AML-193 (cell line): ENCODE data around the gene CFAP65.

Experiments used
- DNase-seq, 2 experiments: peaks; one replicate each; lab custom pipeline; 2025; lab: John Stamatoyannopoulos, UW

Gene CFAP65

DNA sequence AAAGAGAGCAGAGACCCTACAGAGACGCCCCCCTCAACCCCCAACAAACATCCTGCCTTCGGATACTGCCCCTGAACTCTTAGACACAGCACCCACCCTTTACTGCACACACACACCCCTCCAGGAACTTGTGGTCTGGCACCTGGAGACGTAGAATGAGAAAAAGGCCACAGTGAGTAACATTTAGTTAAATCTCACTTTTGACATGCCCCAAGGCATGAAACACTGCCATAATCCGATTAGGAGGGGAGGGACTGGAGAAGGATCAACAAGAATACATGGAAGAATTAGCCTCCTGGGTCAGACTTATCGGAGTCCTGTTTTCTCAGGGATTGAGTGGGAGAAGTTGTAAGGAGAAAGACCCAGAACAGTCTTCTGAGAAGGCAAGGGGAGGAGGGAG is 77.7 kb downstream of the CFAP65 start:
- no peak for DNase-seq

DNA sequence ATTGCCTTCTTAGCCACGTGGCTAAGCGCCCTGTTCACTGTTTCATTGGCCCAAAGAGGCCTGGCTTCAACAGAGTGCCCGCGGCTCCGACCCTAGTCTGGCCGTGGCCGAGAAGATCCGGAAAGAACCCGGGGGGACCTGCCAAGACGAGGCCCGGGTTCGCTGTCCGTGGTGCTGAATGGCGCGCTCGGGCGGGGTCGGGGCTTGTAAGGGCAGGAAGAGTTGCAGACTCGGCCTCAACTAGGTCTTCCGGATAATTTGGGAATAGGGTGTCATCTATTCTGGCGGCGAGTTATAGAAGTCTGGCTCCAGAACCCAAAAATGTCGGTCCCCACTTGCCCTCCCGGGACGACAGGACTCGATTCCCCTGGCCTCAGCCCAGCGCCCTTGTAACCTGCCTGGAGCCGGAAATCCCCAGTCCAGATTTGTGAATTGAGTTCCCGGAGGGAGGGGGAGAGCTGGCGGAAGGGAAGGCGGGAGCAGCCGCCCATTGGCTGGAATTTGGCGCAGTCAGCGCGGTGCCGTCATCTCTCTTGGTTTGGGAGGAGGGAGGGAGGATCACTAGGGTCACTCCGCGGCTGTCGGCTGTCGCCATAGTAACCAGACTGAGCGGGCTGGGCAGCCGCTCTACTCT is 78.3 kb downstream of the CFAP65 start:
- DNase-seq, result no peak

DNA sequence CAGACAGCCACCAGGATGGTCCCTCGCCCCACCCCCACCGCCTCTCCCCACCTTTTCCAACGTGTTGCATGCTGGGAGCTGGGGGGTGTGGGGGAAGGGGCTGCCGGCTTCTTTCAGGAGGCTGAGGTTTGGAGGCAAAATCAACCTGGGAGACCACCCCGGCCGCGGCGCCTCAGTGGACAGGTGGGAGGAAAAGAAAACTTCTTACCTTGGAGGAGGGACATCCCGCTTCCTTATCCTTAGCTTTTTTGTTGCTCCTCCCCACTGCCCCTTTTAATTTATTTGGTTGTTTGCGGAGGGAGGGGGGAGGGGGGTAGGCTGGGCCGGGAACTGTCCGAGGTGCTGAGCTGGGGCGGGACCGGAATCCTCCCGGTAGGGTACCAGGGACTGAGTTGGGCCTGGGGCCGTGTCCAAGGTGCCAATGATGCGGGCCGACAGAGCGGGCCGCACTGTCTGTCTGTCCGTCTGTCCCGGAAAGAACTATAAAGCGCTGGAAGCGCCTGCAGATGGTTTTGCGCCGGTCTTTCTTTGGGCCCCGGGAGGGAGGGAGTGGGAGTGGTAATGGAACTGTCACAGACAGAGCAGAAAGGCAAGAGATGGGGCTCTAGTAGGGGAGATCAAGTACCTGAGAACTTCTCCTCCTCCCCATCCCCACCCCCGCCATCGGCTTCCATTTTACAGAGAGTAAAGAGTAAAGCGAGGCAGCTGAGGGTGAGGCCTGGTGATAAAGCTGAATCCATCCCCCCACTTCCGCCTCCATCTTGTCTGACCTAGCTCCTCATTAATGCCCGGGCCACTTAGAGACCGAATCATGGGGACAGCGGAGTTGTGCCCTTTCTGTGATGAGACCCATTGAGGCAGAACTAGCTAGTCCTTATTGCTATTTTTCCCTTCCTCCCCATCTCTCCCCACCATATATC is 79.4 kb downstream of the CFAP65 start:
- DNase-seq, result no peak

DNA sequence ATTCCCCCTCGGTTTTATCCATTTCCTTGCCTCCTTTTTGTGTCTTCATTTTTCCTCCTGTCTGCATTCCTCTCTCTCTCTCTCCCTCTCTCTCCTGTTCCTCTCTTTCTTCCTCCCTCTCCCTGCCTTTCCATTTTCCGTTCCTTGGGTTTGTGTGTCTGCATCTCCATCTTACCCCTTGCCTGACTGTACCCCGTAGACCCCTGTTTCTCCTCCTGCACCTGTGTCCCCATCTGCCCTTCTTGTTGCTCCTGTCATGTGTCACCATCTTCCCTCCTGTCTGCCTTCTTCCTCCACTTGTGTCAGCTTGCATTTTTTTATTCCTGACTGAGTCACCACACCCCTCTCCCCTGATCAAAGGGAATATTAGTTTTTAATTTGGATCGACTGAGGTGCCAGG is 80.1 kb downstream of the CFAP65 start:
- DNase-seq, result no peak

DNA sequence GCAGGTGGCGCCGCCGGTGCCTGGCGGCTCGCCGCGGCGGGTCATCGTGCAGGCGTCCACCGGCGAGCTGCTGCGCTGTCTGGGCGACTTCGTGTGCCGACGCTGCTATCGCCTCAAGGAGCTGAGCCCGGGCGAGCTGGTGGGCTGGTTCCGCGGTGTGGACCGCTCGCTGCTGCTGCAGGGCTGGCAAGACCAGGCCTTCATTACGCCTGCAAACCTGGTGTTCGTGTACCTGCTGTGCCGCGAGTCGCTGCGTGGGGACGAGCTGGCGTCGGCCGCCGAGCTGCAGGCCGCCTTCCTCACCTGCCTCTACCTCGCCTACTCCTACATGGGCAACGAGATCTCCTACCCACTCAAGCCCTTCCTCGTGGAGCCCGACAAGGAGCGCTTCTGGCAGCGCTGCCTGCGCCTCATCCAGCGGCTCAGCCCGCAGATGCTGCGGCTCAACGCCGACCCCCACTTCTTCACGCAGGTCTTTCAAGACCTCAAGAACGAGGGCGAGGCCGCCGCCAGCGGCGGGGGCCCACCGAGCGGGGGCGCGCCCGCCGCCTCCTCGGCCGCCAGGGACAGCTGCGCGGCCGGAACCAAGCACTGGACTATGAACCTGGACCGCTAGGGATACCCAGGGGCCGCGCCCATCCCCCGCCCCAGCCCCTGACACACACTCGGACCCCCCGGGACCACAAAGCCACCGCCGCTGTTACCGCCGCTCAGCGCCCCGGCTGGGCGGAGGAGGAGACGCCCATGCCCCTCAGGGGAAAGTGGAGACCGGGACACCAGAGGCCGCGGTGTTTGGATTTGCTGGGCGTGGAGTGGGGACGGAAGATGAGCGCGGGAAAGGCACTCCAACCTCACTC is 80.8 kb downstream of the CFAP65 start:
- DNase-seq, result no peak

DNA sequence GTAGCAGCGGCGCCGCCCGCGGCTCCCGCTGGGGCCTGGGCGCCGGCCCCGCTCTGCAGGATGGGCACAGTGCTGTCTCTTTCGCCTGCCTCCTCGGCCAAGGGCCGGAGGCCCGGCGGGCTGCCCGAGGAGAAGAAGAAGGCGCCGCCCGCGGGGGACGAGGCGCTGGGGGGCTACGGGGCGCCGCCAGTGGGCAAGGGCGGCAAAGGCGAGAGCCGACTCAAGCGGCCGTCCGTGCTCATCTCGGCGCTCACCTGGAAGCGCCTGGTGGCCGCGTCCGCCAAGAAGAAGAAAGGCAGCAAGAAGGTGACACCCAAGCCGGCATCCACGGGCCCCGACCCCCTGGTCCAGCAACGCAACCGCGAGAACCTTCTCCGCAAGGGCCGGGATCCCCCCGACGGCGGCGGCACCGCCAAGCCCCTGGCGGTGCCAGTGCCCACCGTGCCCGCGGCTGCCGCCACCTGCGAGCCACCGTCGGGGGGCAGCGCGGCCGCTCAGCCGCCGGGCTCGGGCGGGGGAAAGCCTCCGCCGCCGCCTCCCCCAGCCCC is 81.5 kb downstream of the CFAP65 start:
- DNase-seq, result no peak

DNA sequence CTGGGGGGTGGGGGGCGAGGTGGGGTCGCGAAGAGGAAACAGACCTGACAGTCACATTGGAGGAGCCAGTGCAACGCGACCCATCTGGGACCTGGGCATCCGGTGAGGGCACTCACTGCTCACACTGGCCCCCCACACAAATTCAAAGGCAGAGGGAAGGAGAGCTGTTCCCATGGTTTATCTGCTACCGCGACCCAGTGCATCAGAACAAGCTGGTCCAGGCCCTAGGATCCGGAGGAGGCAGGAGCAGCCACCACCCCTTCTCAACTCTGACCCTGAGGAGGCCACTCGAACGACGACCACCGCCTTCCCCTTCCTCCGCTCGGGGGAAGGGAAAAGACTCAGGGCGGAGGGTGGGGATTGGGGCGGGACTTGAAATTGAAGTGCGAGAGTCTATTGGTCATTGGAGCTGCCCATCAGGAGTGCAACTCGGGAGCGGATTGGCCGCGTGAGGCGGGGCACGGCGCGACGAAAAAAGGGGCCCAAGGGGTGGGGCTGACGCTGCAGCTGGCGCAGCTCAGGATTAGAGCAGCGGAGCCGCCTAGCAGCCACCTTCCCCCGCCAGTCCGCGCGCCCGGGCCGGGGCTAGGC is 82.1 kb downstream of the CFAP65 start, which contains the start of gene CDK5R2:
TSS of gene CDK5R2 (plus strand) at position 526 of the 591 bp plus-strand sequence. CDS start 155 bp downstream, outside the sequence.
- no peak for DNase-seq

DNA sequence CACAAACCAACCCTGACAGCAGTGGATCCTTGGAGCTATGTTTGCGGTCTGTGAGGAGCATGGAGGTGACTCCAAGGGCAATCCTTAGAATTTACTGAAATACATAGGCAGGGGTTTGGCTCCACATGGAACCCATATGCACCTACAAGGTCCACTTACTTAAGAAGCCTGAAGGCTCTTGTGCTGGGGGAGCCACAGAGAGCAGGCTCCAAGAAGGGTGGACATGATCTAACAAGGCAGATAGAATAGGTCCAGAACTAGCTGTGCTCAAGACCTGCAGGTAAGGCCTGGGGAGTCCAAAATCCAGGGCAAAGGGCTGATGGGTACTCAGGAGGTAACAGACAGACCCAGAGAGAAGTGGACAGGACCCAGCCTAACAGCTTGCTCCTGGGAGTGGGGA is 83.0 kb downstream of the CFAP65 start:
- no peak for DNase-seq

DNA sequence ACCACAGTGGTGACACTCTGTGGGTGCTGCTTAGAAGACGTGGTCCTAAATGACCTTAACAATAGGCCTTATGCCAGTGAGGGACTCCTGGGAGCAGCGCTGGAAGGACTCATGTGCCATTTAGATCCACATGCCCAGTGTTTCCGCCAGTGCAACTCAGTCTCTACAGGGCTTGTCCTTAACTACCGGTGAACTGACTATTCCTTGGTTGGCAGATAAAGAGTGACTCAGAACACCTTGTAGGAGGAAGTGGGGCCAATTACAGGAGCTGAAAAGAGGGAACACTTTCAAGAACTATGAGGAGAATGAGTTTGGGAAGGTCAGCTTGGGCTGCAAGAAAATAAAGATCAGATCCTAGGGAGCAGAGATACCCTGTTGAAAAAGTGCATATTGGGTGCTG is 83.6 kb downstream of the CFAP65 start:
- DNase-seq, result no peak

DNA sequence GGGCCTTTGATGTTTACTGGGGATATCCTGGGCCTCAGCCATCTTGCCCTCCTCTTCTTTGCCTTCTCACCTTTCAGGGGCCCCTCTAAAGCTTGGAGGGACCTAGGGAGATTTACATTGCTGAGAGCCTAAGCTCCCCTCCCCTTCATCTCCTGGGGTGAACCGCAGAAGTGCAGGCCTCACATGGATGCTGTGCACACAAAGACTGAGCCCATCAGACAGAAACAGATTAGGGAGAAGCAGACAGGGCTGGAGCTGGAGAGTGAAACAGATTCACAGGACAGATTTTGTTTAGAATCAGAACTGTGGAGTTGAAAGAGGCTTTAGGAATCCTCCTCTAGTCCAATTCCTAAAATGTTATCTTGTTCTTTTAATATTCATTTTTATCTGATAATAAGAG is 85.3 kb downstream of the CFAP65 start:
- no peak for DNase-seq

DNA sequence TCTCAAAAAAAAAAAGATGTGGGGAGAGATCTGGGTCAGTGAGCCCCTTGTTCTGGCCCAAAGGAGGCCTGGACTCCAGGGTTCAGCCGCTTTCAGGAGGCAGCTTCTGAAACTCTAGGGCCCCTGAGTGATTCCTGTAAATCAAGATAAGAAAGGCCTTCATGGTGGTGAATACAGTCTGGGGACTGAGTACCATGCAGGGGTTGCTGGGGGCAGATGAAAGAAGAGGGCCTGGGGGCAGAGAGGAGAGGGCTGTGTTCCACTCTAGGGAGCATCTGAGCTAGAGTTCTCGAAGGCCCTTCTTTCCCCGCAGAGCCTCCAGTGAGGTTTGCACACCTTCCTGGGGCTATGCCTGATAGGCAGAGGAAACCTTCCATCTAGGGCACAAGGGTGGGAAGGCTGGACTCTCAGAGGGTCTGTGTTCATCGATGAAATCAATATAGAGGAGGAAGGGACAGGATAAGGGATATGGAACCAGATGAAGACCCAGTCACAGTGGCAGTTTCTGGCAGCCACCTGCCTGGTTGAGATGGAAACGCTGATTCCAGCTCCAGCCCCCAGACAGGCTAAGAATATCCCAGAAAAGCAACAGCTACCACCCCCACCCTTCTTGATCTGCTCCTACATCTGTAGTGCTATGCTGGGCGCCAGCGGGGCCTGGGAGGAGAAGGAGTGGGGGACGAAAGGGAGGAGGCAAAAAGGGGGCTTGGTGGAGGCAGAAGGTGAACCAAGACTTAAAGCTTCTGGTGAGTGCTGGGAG is 86.6 kb downstream of the CFAP65 start:
- no peak for DNase-seq

DNA sequence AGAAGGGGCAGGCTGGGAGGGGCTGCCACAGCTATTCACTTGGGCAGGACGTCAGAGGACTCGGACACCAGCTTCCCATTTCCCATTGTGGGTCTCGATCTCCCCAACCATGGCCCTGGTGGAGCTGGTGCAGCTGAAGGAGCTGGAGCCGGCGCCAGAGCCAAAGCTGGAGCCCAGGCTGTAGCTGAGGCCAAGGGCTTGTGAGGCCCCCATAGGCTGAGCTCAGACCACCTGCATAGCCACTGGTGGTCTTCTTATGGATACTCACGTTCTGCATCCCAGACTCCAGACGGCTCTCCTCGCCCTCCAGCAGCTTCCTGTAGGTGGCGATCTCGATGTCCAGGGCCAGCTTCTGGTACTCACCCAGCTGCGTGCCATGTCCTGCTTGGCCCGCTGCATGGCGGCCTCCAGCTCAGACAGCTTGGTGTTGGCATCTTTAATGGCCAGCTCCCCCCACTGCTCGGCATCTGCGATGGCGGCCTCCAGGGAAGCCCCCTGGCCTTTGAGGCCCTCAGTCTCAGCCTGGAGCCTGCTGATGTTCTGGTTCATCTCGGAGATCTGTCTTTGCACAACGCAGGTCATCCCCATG is 87.9 kb downstream of the CFAP65 start:
- DNase-seq, result no peak
